Liver (tissue), 3 donors: Measurements from ENCODE around the gene SLC38A1.

Experiments
- CTCF ChIP-seq: fragments of 150-350 bp; IDR thresholded peaks from 2 replicates; pipeline ENCODE4 v1.5.1; 2017; ENCODE audit warnings: improper control_type of control experiment, low read depth, low read length; ENCODE audit not compliant: missing input control
- EGR1 ChIP-seq, 2 donors: IDR thresholded peaks; 2 replicates each; pipeline ENCODE4 v1.6.1; 2016 to 2018; ENCODE audit warnings: antibody characterized with exemption in 2 of 2, low read depth in 2 of 2
- FOXA1 ChIP-seq: IDR thresholded peaks from 2 replicates; pipeline ENCODE4 v1.6.1; 2016; ENCODE audit warnings: antibody characterized with exemption
- FOXA2 ChIP-seq: IDR thresholded peaks from 2 replicates; pipeline ENCODE4 v1.6.1; 2016; ENCODE audit warnings: antibody characterized with exemption
- HNF4A ChIP-seq, 2 donors: conservative IDR thresholded peaks; 2 replicates each; pipeline ENCODE4 v1.6.1; 2016; ENCODE audit warnings: antibody characterized with exemption in 2 of 2, mild to moderate bottlenecking in 2 of 2
- MAX ChIP-seq: IDR thresholded peaks from 2 replicates; pipeline ENCODE4 v1.6.1; 2016; ENCODE audit warnings: antibody characterized with exemption
- SP1 ChIP-seq: IDR thresholded peaks from 2 replicates; pipeline ENCODE4 v1.6.1; 2018; ENCODE audit warnings: antibody characterized with exemption, mild to moderate bottlenecking
- TF ChIP-seq, protein P1 (sequence below): IDR thresholded peaks from 2 replicates; pipeline ENCODE4 v1.6.1; 2016; ENCODE audit warnings: antibody characterized with exemption
- donor health status: healthy.
- donor health status: healthy.

- TF ChIP-seq SP1 (no peak), EGR1 (IDR thresholded peaks at IDR 0.05; ENCODE audit: low read depth in 2 of 2) (no peak), MAX (no peak), CTCF (no peak), FOXA2 (no peak), HNF4A (conservative IDR thresholded peaks at IDR 0.05) (no peak), FOXA1 (no peak)
- TF ChIP-seq, protein P1, sequence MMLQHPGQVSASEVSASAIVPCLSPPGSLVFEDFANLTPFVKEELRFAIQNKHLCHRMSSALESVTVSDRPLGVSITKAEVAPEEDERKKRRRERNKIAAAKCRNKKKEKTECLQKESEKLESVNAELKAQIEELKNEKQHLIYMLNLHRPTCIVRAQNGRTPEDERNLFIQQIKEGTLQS, result no peak
These were observed 59.7 kb downstream of the SLC38A1 start for GRCh38 chr12:46209170-46209569.
